ENCODE measurements around the gene MEGF11.

The MEGF11 gene

GRCh38 chr15:66025015-66025452 is 228.5 kb downstream of the MEGF11 start:
- no peaks in the 10 kb centered on the region for H3K36me3 ChIP-seq (ENCODE audit: control insufficient read depth in 2 of 2, insufficient read depth in 1 of 2, low read length in 2 of 2)
- ChIA-PET CTCF (interaction anchor here (0.7 to 1.1 kb wide), 2 partner anchors 16 to 813 kb away, joined by 3 read pairs; no protein-coding TSS in a partner anchor), POLR2A (no interaction called here)
- no peaks in the 10 kb centered on the region for H3K4me1 ChIP-seq (ENCODE audit: control insufficient read depth, insufficient read depth, low read length)
- no peak overlapping the region for H3K27ac ChIP-seq (ENCODE audit: extremely low read depth, low read depth, low read length)
- TF ChIP-seq ZNF768 (tag by site-specific recombination; IDR thresholded peaks at IDR 0.05) (no peak), PATZ1 (tag by site-specific recombination; IDR thresholded peaks at IDR 0.05) (peak; percentile 24; the same call in 1 of the 2 replicates), ZNF398 (tag by site-specific recombination; IDR thresholded peaks at IDR 0.05) (peak; percentile 67), ZIC2 (tag by site-specific recombination; IDR thresholded peaks at IDR 0.05) (peak; percentile 86), KLF1 (tag by site-specific recombination; IDR thresholded peaks at IDR 0.05) (0 out of 2 replicates have a peak, but pooled peaks have one; percentile 23), KLF17 (tag by site-specific recombination; IDR thresholded peaks at IDR 0.05) (peak; percentile 61; the same call in 1 of the 2 replicates), SETDB1 (IDR thresholded peaks at IDR 0.05; ENCODE audit: insufficient read length, low read length) (no peak)
- no peak overlapping the region for H3K4me3 ChIP-seq (ENCODE audit: low read depth, low read length)
- H3K9me3 ChIP-seq (ENCODE audit: control insufficient read depth, insufficient read depth, low read depth, low read length), result no peaks in the 10 kb centered on the region

GRCh38 chr15:66024116-66024515 is 229.4 kb downstream of the MEGF11 start:
- H3K36me3 ChIP-seq (ENCODE audit: control insufficient read depth in 2 of 2, insufficient read depth in 1 of 2, low read length in 2 of 2), result no peaks in the 10 kb centered on the region
- ChIA-PET POLR2A (no interaction called here), CTCF (interaction anchor here (1.1 to 1.2 kb wide), 2 partner anchors 9 to 17 kb away, joined by 3 to 4 read pairs; no protein-coding TSS in a partner anchor)
- no peaks in the 10 kb centered on the region for H3K9me3 ChIP-seq (ENCODE audit: control insufficient read depth, insufficient read depth, low read depth, low read length)
- H3K27ac ChIP-seq (ENCODE audit: extremely low read depth, low read depth, low read length), result no peak overlapping the region
- no peak overlapping the region for H3K4me3 ChIP-seq (ENCODE audit: low read depth, low read length)
- no peaks in the 10 kb centered on the region for H3K4me1 ChIP-seq (ENCODE audit: control insufficient read depth, insufficient read depth, low read length)
- TF ChIP-seq ZBTB17 (tag by site-specific recombination; IDR thresholded peaks at IDR 0.05) (no peak), ZNF341 (tag by site-specific recombination; IDR thresholded peaks at IDR 0.05; ENCODE audit: low read depth) (no peak), ZNF654 (tag by site-specific recombination; IDR thresholded peaks at IDR 0.05; ENCODE audit: low read depth) (no peak), ZNF175 (tag by site-specific recombination; IDR thresholded peaks at IDR 0.05) (no peak), ZNF501 (tag by site-specific recombination; IDR thresholded peaks at IDR 0.05) (no peak), ZSCAN18 (tag by site-specific recombination; IDR thresholded peaks at IDR 0.05) (no peak), ZNF292 (tag by site-specific recombination; IDR thresholded peaks at IDR 0.05; ENCODE audit: borderline replicate concordance, low read depth) (no peak), ZNF548 (tag by site-specific recombination; IDR thresholded peaks at IDR 0.05) (no peak), ZBTB7A (tag by site-specific recombination; IDR thresholded peaks at IDR 0.05; ENCODE audit: low read depth) (no peak), KLF9 (tag by site-specific recombination; IDR thresholded peaks at IDR 0.05; ENCODE audit: low read depth) (no peak), ZNF112 (tag by site-specific recombination; IDR thresholded peaks at IDR 0.05) (no peak), PRDM10 (tag by site-specific recombination; IDR thresholded peaks at IDR 0.05) (no peak), ZNF114 (tag by site-specific recombination; IDR thresholded peaks at IDR 0.05) (no peak), REPIN1 (tag by site-specific recombination; IDR thresholded peaks at IDR 0.05; ENCODE audit: low read depth) (no peak), ZNF202 (tag by site-specific recombination; IDR thresholded peaks at IDR 0.05; ENCODE audit: borderline replicate concordance) (no peak)
